K562 (cell line): ENCODE data around the gene RPS6KA4. TPM values are rescaled to one million over a fixed set of nuclear protein-coding genes. Genes with fewer than 3 reads are reported as not detected.

ENCODE experiments used
- ASH1L ChIP-seq: fragments of 450-650 bp; IDR thresholded peaks from 2 replicates; pipeline ENCODE4 v1.6.1; 2018; ENCODE audit warnings: borderline replicate concordance, mild to moderate bottlenecking, low read depth; ENCODE audit not compliant: partially characterized antibody
- BHLHE40 ChIP-seq: IDR thresholded peaks from 2 replicates; pipeline ENCODE4 v1.6.1; 2011; ENCODE audit warnings: low read length, improper control_type of control experiment
- CCAR2 ChIP-seq: fragments of 200-400 bp; formaldehyde crosslinking; IDR thresholded peaks from 2 replicates; pipeline ENCODE4 v1.6.1; 2017; ENCODE audit warnings: mild to moderate bottlenecking, low read depth, low read length
- DMBX1 ChIP-seq: fragments of 250-450 bp; sonication (Bioruptor Pico); IDR thresholded peaks from 2 replicates; pipeline ENCODE4 v1.8.0; 2022; ENCODE audit warnings: inconsistent platforms, mild to moderate bottlenecking, moderate library complexity, borderline replicate concordance
- DPF2 ChIP-seq: fragments of 450-650 bp; IDR thresholded peaks from 2 replicates; pipeline ENCODE4 v1.6.1; 2016
- HLTF ChIP-seq: fragments of 450-650 bp; IDR thresholded peaks from 2 replicates; pipeline ENCODE4 v1.6.1; 2016
- NBN ChIP-seq: fragments of 450-650 bp; IDR thresholded peaks from 2 replicates; pipeline ENCODE4 v1.6.1; 2016; ENCODE audit warnings: low read depth, mild to moderate bottlenecking
- POLR2AphosphoS5 ChIP-seq: IDR thresholded peaks from 2 replicates; pipeline ENCODE4 v1.6.1; 2011; ENCODE audit warnings: mild to moderate bottlenecking, low read depth, low read length, moderate library complexity; ENCODE audit not compliant: control insufficient read depth, insufficient read depth
- PTRF ChIP-seq: fragments of 450-650 bp; IDR thresholded peaks from 2 replicates; pipeline ENCODE4 v1.6.1; 2016; ENCODE audit warnings: mild to moderate bottlenecking, missing genetic modification characterization, missing compliant biosample characterization
- RNF2 ChIP-seq: sonication (generic); IDR thresholded peaks from 2 replicates; pipeline ENCODE4 v1.6.1; 2016
- SMARCA4 ChIP-seq: fragments of 450-650 bp; IDR thresholded peaks from 2 replicates; pipeline ENCODE4 v1.6.1; 2016
- ZC3H4 ChIP-seq: sonication (generic); formaldehyde crosslinking; IDR thresholded peaks from 2 replicates; pipeline ENCODE4 v1.9.0; 2021; ENCODE audit warnings: missing genetic modification reagents, borderline replicate concordance
- ZNF316 ChIP-seq: fragments of 450-650 bp; IDR thresholded peaks from 2 replicates; pipeline ENCODE4 v1.6.1; 2016
- ZNF444 ChIP-seq: fragments of 250-450 bp; sonication (Bioruptor Pico); IDR thresholded peaks from 2 replicates; pipeline ENCODE4 v1.4.0; 2020; ENCODE audit warnings: mild to moderate bottlenecking, moderate library complexity
- ZNF76 ChIP-seq: fragments of 250-450 bp; sonication (Bioruptor Pico); IDR thresholded peaks from 2 replicates; pipeline ENCODE4 v1.4.0; 2020; ENCODE audit warnings: mild to moderate bottlenecking, moderate library complexity, borderline replicate concordance
- ZNF77 ChIP-seq: fragments of 250-450 bp; sonication (Bioruptor Pico); IDR thresholded peaks from 2 replicates; pipeline ENCODE4 v1.5.0; 2020
- polyA plus RNA-seq, 8 experiments: library from polyadenylated mRNA; depleted of rRNA in 4 of 8; stranded (reverse) in 5 of 8; unstranded in 3 of 8; fragments of >200 nt; fragmentation: Nextera tagmentation in 2 of 8; fragmentation: Illumina TruSeq in 1 of 8; extraction: Ambion mirVana in 2 of 8; extraction: Trizol in 1 of 8; gene quantifications; 2 replicates each; pipeline versions ENCODE4 v1.2.1 to v1.2.3, GENCODE V29; 2011 to 2014; ENCODE audit warnings: inconsistent platforms in 1 of 8, missing spikeins in 1 of 8
- total RNA-seq, 7 experiments: library from RNA; depleted of rRNA in 6 of 7; stranded (reverse); fragments of >200 nt in 6 of 7; fragmentation: Illumina TruSeq in 2 of 7; extraction: Trizol in 2 of 7; gene quantifications; 2 replicates each; pipeline versions ENCODE4 v1.2.1 to v1.2.3, GENCODE V29; 2011 to 2021; ENCODE audit warnings: low replicate concordance in 1 of 7
- TF ChIP-seq, protein P1 (sequence below): sonication (generic); formaldehyde crosslinking; IDR thresholded peaks from 2 replicates; pipeline ENCODE4 v1.8.1; 2023; ENCODE audit warnings: mild to moderate bottlenecking, missing genetic modification reagents
- TF ChIP-seq, protein P2 (sequence below): sonication (generic); formaldehyde crosslinking; IDR thresholded peaks from 2 replicates; pipeline ENCODE4 v1.9.0; 2022; ENCODE audit warnings: mild to moderate bottlenecking, missing genetic modification reagents
- TF ChIP-seq, protein P3 (sequence below): fragments of 450-650 bp; IDR thresholded peaks from 2 replicates; pipeline ENCODE4 v1.6.1; 2016; ENCODE audit warnings: low read depth, mild to moderate bottlenecking, moderate library complexity
- TF ChIP-seq, protein P4 (sequence below): sonication (generic); formaldehyde crosslinking; IDR thresholded peaks from 2 replicates; pipeline ENCODE4 v1.5.0; 2020; ENCODE audit warnings: missing genetic modification reagents

The RPS6KA4 gene
- total and polyA plus RNA-seq, 9 of the 15 experiments (the other 6 are each of a cell fraction or from before 2014, with no cell fraction given), result 0.15 to 23.8 (median 9.8) TPM

DNA sequence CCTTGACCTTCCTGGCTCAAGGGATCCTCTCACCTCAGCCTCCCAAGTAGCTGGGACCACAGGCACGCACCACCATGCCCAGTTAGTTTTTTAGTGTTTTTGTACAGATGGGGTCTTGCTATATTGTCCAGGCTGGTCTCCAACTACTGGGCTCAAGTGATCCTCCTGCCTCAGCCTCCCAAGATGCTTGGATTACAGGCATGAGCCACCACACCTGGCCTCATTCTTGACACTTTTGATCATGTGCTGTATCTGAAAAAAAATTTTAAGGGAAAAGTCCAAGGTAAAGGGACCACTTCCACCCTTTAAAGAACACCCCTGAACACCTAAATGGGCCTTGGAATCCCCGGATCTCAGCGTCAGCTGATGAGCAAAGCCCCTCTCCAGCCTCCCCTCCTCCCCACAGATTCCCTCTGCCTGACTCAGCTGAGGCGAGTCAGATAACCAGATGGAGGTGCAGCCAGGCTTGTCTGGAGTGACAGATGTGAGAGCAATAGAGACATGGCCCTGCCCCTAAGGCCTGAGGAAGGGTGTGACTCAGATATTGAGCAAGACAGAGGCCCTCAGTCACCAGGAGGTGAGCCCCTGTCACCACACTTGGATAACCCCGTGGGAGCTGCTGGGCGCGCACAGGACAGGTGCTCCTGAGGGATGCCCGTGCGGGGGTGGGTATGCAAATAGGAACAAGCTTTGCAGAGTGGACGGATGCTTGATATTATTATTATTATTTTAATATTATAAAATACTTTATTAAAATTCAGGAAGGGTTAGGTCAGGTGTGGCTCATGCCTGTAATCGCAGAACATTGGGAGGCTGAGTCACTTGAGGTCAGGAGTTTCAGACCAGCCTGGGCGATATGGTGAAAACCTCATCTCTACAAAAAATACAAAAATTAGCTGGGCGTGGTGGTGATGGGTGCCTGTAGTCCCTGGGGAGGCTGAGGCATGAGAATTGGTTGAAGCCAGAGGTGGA lies 23.9 kb upstream of the RPS6KA4 start (continued):
- no peak for TF ChIP-seq ASH1L
- TF ChIP-seq, protein P1, sequence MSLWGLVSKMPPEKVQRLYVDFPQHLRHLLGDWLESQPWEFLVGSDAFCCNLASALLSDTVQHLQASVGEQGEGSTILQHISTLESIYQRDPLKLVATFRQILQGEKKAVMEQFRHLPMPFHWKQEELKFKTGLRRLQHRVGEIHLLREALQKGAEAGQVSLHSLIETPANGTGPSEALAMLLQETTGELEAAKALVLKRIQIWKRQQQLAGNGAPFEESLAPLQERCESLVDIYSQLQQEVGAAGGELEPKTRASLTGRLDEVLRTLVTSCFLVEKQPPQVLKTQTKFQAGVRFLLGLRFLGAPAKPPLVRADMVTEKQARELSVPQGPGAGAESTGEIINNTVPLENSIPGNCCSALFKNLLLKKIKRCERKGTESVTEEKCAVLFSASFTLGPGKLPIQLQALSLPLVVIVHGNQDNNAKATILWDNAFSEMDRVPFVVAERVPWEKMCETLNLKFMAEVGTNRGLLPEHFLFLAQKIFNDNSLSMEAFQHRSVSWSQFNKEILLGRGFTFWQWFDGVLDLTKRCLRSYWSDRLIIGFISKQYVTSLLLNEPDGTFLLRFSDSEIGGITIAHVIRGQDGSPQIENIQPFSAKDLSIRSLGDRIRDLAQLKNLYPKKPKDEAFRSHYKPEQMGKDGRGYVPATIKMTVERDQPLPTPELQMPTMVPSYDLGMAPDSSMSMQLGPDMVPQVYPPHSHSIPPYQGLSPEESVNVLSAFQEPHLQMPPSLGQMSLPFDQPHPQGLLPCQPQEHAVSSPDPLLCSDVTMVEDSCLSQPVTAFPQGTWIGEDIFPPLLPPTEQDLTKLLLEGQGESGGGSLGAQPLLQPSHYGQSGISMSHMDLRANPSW (CRISPR knock-in tag), result peak; percentile 54; the same call in 1 of the 2 replicates
- peak; percentile 99 for TF ChIP-seq POLR2AphosphoS5
- TF ChIP-seq ZNF316, result peak; percentile 71
- TF ChIP-seq, protein P2, sequence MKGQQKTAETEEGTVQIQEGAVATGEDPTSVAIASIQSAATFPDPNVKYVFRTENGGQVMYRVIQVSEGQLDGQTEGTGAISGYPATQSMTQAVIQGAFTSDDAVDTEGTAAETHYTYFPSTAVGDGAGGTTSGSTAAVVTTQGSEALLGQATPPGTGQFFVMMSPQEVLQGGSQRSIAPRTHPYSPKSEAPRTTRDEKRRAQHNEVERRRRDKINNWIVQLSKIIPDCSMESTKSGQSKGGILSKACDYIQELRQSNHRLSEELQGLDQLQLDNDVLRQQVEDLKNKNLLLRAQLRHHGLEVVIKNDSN (CRISPR knock-in tag), result peak; percentile 78
- no peak for TF ChIP-seq PTRF (tag)
- TF ChIP-seq ZNF444 (CRISPR knock-in tag), result 0 out of 2 replicates have a peak, but pooled peaks have one; percentile 20
- peak; percentile 100 for TF ChIP-seq DPF2
- TF ChIP-seq ZNF77 (CRISPR knock-in tag), result no peak
- TF ChIP-seq, protein P3, sequence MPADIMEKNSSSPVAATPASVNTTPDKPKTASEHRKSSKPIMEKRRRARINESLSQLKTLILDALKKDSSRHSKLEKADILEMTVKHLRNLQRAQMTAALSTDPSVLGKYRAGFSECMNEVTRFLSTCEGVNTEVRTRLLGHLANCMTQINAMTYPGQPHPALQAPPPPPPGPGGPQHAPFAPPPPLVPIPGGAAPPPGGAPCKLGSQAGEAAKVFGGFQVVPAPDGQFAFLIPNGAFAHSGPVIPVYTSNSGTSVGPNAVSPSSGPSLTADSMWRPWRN, result peak; percentile 84
- TF ChIP-seq RNF2, result peak; percentile 96
- TF ChIP-seq, protein P4, sequence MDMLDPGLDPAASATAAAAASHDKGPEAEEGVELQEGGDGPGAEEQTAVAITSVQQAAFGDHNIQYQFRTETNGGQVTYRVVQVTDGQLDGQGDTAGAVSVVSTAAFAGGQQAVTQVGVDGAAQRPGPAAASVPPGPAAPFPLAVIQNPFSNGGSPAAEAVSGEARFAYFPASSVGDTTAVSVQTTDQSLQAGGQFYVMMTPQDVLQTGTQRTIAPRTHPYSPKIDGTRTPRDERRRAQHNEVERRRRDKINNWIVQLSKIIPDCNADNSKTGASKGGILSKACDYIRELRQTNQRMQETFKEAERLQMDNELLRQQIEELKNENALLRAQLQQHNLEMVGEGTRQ (CRISPR knock-in tag), result peak; percentile 12; the same call in 1 of the 2 replicates
- TF ChIP-seq HLTF, result no peak; the same call in 1 of the 2 replicates
- TF ChIP-seq CCAR2, result no peak
- peak; percentile 99 for TF ChIP-seq SMARCA4
- no peak for TF ChIP-seq ZNF76 (CRISPR knock-in tag)
- peak; percentile 93 for TF ChIP-seq NBN
- peak; percentile 85 for TF ChIP-seq BHLHE40
- TF ChIP-seq DMBX1 (CRISPR knock-in tag), result peak; percentile 94
- no peak for TF ChIP-seq ZC3H4 (CRISPR knock-in tag)
